ENCODE results near the gene HTT-AS. TPM values are rescaled to one million over a fixed set of nuclear protein-coding genes. Genes with fewer than 3 reads are reported as not detected.

The HTT-AS gene
- total RNA-seq, 1 donor from 2014 or later: not detected

- Mint-ChIP-seq H3K4me1 (ENCODE audit: low read depth) (peaks cover 11% of the 10 kb centered on the region), H3K9me3 (ENCODE audit: low read depth) (no peaks in the 10 kb centered on the region), H3K27me3 (ENCODE audit: low read depth) (peaks cover 2% of the 10 kb centered on the region), H3K36me3 (ENCODE audit: low read depth) (peaks cover 2% of the 10 kb centered on the region), H3K27ac (ENCODE audit: unreplicated experiment) (no peak overlapping the region), H3K4me3 (ENCODE audit: unreplicated experiment) (no peak overlapping the region)
- TF ChIP-seq CTCF (IDR thresholded peaks at IDR 0.05): no peak
- DNase-seq (ENCODE audit: low spot score): no peak
Measured at GRCh38 chr4:3034231-3034630, 40.1 kb downstream of the HTT-AS start.

- H3K4me1 Mint-ChIP-seq (ENCODE audit: low read depth): no peaks in the 10 kb centered on the region
- DNase-seq (ENCODE audit: low spot score): no peak
- no peak overlapping the region for H3K4me3 Mint-ChIP-seq (ENCODE audit: unreplicated experiment)
- no peak for TF ChIP-seq CTCF (IDR thresholded peaks at IDR 0.05)
- no peak overlapping the region for H3K27ac Mint-ChIP-seq (ENCODE audit: unreplicated experiment)
- H3K27me3 Mint-ChIP-seq (ENCODE audit: low read depth): no peaks in the 10 kb centered on the region
- H3K36me3 Mint-ChIP-seq (ENCODE audit: low read depth): peaks cover 5% of the 10 kb centered on the region
- no peaks in the 10 kb centered on the region for H3K9me3 Mint-ChIP-seq (ENCODE audit: low read depth)
Measured at GRCh38 chr4:3031357-3032082, 42.8 kb downstream of the HTT-AS start.

- no peak for DNase-seq (ENCODE audit: low spot score)
- Mint-ChIP-seq H3K4me3 (ENCODE audit: unreplicated experiment) (no peak overlapping the region), H3K27me3 (ENCODE audit: low read depth) (no peaks in the 10 kb centered on the region), H3K36me3 (ENCODE audit: low read depth) (peaks cover 3% of the 10 kb centered on the region), H3K4me1 (ENCODE audit: low read depth) (no peaks in the 10 kb centered on the region), H3K9me3 (ENCODE audit: low read depth) (no peaks in the 10 kb centered on the region), H3K27ac (ENCODE audit: unreplicated experiment) (no peak overlapping the region)
- TF ChIP-seq CTCF (IDR thresholded peaks at IDR 0.05): no peak
Measured at GRCh38 chr4:3030566-3031356, 43.6 kb downstream of the HTT-AS start.

GRCh38 chr4:3029464-3029863 lies 44.9 kb downstream of the HTT-AS start:
- no peak overlapping the region for H3K4me3 Mint-ChIP-seq (ENCODE audit: unreplicated experiment)
- no peaks in the 10 kb centered on the region for H3K4me1 Mint-ChIP-seq (ENCODE audit: low read depth)
- no peak for DNase-seq (ENCODE audit: low spot score)
- H3K27me3 Mint-ChIP-seq (ENCODE audit: low read depth): no peaks in the 10 kb centered on the region
- no peaks in the 10 kb centered on the region for H3K9me3 Mint-ChIP-seq (ENCODE audit: low read depth)
- no peak overlapping the region for H3K27ac Mint-ChIP-seq (ENCODE audit: unreplicated experiment)
- peaks cover 3% of the 10 kb centered on the region for H3K36me3 Mint-ChIP-seq (ENCODE audit: low read depth)
- TF ChIP-seq CTCF (IDR thresholded peaks at IDR 0.05): no peak

GRCh38 chr4:3026540-3026939 lies 47.8 kb downstream of the HTT-AS start:
- no peaks in the 10 kb centered on the region for H3K4me1 Mint-ChIP-seq (ENCODE audit: low read depth)

More at GRCh38 chr4:3026540-3026939, 47.8 kb downstream of the HTT-AS start:
- H3K9me3 Mint-ChIP-seq (ENCODE audit: low read depth): peaks cover 4% of the 10 kb centered on the region
- no peak for TF ChIP-seq CTCF (IDR thresholded peaks at IDR 0.05)
- H3K27ac Mint-ChIP-seq (ENCODE audit: unreplicated experiment): no peak overlapping the region
- H3K4me3 Mint-ChIP-seq (ENCODE audit: unreplicated experiment): no peak overlapping the region
- H3K27me3 Mint-ChIP-seq (ENCODE audit: low read depth): no peaks in the 10 kb centered on the region
- H3K36me3 Mint-ChIP-seq (ENCODE audit: low read depth): peaks cover 12% of the 10 kb centered on the region
- DNase-seq (ENCODE audit: low spot score): no peak

All from chondrocyte (in vitro differentiated cells).